BE2C (cell line): ENCODE results near the gene ABCA6.

ENCODE experiments used
- DNase-seq: peaks from one replicate; pipeline ENCODE4 v3.0.0-alpha.2; 2020
- H3K27me3 ChIP-seq: fragments of 250-450 bp; sonication (Bioruptor Pico); 2 replicates; pipeline ENCODE4 v1.5.1; 2020; ENCODE audit warnings: mild to moderate bottlenecking
- H3K36me3 ChIP-seq: fragments of 250-450 bp; sonication (Bioruptor Pico); 2 replicates; pipeline ENCODE4 v1.5.1; 2020; ENCODE audit warnings: mild to moderate bottlenecking
- H3K4me1 ChIP-seq: fragments of 250-450 bp; sonication (Bioruptor Pico); 2 replicates; pipeline ENCODE4 v1.5.1; 2020
- H3K4me3 ChIP-seq: 2 replicates; pipeline ENCODE4 v1.5.1; 2011; ENCODE audit warnings: low read depth, low read length
- H3K9me3 ChIP-seq: fragments of 250-450 bp; sonication (Bioruptor Pico); 2 replicates; pipeline ENCODE4 v1.5.1; 2020
- TF ChIP-seq, protein P1 (sequence below): IDR thresholded peaks from 2 replicates; pipeline ENCODE4 v1.5.1; 2012; ENCODE audit warnings: mild to moderate bottlenecking, low read depth, low read length

The ABCA6 gene

GRCh38 chr17:69061721-69062556 lies 79.8 kb downstream of the ABCA6 start:
- H3K36me3 ChIP-seq = no peaks in the 10 kb centered on the region
- H3K9me3 ChIP-seq = no peaks in the 10 kb centered on the region
- no peaks in the 10 kb centered on the region for H3K4me1 ChIP-seq
- no peak overlapping the region for H3K4me3 ChIP-seq
- no peak for DNase-seq
- H3K27me3 ChIP-seq = no peaks in the 10 kb centered on the region
- TF ChIP-seq, protein P1, sequence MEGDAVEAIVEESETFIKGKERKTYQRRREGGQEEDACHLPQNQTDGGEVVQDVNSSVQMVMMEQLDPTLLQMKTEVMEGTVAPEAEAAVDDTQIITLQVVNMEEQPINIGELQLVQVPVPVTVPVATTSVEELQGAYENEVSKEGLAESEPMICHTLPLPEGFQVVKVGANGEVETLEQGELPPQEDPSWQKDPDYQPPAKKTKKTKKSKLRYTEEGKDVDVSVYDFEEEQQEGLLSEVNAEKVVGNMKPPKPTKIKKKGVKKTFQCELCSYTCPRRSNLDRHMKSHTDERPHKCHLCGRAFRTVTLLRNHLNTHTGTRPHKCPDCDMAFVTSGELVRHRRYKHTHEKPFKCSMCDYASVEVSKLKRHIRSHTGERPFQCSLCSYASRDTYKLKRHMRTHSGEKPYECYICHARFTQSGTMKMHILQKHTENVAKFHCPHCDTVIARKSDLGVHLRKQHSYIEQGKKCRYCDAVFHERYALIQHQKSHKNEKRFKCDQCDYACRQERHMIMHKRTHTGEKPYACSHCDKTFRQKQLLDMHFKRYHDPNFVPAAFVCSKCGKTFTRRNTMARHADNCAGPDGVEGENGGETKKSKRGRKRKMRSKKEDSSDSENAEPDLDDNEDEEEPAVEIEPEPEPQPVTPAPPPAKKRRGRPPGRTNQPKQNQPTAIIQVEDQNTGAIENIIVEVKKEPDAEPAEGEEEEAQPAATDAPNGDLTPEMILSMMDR = no peak

DNA sequence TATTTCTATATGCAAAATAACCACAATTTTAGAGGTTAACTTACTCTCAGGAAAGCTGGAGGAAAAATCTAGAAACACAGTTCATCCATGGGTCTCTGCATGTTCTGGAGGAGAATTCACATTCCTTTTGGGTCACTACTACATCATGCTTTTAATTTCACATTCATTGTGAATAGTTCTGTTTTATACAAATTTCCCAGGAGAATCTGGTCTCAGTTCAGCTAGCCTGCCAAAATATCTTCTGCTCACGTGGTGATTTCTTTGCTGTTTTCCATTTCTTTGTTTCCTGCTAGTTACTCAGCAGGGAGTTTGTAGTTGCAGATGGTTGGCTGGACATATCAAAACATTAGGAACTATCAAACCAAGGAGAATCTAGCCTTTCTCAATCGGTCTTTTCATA lies 80.9 kb downstream of the ABCA6 start, which contains the start of gene ABCA9:
ABCA9 (minus strand) TSS at position 106 of the 400 bp plus-strand sequence. CDS start 9,801 bp downstream, outside the sequence.
- Histone ChIP-seq H3K4me3 (no peak within 1 kb of the TSS), H3K27me3 (no peaks in the 10 kb centered on the region), H3K36me3 (no peaks in the 10 kb centered on the region), H3K4me1 (no peaks in the 10 kb centered on the region), H3K9me3 (no peaks in the 10 kb centered on the region)
- no peak for DNase-seq
- TF ChIP-seq, protein P1 = no peak

DNA sequence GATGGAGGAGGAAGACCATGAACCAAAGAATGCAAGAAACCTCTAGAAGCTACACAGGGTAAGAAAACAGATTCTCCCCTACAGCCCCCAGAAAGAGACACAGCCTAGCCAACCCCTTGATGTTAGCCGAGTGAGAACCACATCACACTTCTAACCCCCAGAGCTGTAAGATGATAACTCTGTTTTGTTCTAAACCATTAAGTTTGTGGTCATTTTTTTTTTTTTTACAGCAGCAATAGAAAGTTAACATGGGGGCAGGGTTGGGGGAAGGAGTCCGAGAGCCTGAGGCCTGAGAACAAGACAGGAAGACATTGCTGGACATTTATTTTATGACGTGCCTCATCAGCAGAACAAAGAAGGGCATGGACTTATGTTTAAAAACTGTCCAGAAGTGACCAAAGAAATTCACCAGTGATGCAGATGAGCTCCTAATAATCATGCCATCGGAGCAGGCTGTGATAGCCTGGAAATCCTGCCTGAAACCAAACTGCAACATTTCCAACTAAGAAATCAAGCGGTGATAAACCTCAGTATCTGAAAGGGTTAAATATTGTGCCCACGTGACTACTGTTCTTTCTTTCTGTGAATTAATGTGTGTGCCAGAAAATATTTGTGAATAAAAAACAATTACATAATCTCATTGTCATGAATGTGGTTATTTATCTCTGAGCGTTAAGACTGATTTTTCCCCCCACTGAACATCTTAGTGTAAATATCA lies 82.1 kb downstream of the ABCA6 start:
- H3K4me1 ChIP-seq = no peaks in the 10 kb centered on the region
- H3K27me3 ChIP-seq = no peaks in the 10 kb centered on the region
- TF ChIP-seq, protein P1 = no peak
- H3K9me3 ChIP-seq = no peaks in the 10 kb centered on the region
- DNase-seq = no peak
- no peaks in the 10 kb centered on the region for H3K36me3 ChIP-seq
- H3K4me3 ChIP-seq = no peak overlapping the region

DNA sequence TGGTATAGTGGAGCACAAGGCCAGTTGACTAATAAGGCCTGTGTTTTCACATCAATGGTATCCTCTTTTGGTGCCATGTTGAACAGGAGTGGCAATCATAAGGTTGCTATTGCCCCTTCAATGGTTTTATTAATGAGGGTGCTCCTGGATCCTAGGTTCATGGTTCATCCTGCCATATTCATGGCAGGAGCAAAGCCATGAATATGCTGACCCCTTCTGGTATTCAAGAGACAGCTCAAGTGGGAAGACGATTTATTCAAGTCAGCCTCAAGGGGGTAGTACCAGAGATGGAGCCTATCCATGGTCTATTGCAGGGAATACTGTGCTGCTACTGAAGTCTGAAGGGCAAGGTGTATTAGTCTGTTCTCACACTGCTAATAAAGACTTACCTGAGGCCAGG lies 83.5 kb downstream of the ABCA6 start:
- Histone ChIP-seq H3K36me3 (no peaks in the 10 kb centered on the region), H3K27me3 (no peaks in the 10 kb centered on the region), H3K4me3 (no peak overlapping the region), H3K4me1 (no peaks in the 10 kb centered on the region), H3K9me3 (no peaks in the 10 kb centered on the region)
- TF ChIP-seq, protein P1 = 0 out of 2 replicates have a peak, but pooled peaks have one; percentile 21
- DNase-seq = no peak

- no peak for DNase-seq
- Histone ChIP-seq H3K9me3 (no peaks in the 10 kb centered on the region), H3K4me3 (no peak overlapping the region), H3K27me3 (no peaks in the 10 kb centered on the region), H3K4me1 (no peaks in the 10 kb centered on the region), H3K36me3 (no peaks in the 10 kb centered on the region)
- TF ChIP-seq, protein P1 = no peak
Observed at GRCh38 chr17:69057280-69057679, 84.4 kb downstream of the ABCA6 start.
